Measurements from ENCODE around the gene ARAF. TPM values are rescaled to one million over a fixed set of nuclear protein-coding genes. Genes with fewer than 3 reads are reported as not detected.
A peak's percentile ranks its signal among the peaks of the same experiment; 100 is the strongest.

ARAF gene
- total RNA-seq, 1 donor from 2014 or later = 90.1 TPM

GRCh38 chrX:47561659-47562151 is 700 bp downstream of the ARAF start:
- peaks cover 32% of the 10 kb centered on the region for H3K36me3 ChIP-seq
- H3K4me1 ChIP-seq = peaks cover 15% of the 10 kb centered on the region
- peak overlapping the region; percentile 92 for H3K27ac ChIP-seq
- no peak for TF ChIP-seq CTCF (IDR thresholded peaks at IDR 0.05)
- peak overlapping the region; percentile 70 for H3K4me3 ChIP-seq
- DNase-seq = no peak
- H3K27me3 ChIP-seq (ENCODE audit: low read depth) = no peaks in the 10 kb centered on the region
- no peaks in the 10 kb centered on the region for H3K9me3 ChIP-seq
- ATAC-seq = no peak
- intact Hi-C loops (cut with DNase I) = no loop called here

- peaks cover 15% of the 10 kb centered on the region for H3K4me1 ChIP-seq
- intact Hi-C loops (cut with DNase I) = no loop called here
- H3K27me3 ChIP-seq (ENCODE audit: low read depth) = no peaks in the 10 kb centered on the region
- no peak for ATAC-seq
- DNase-seq = no peak
- peak; percentile 27 for TF ChIP-seq CTCF (IDR thresholded peaks at IDR 0.05)
- no peak overlapping the region for H3K4me3 ChIP-seq
- no peaks in the 10 kb centered on the region for H3K9me3 ChIP-seq
- no peak overlapping the region for H3K27ac ChIP-seq
- H3K36me3 ChIP-seq = peaks cover 42% of the 10 kb centered on the region
Measured at GRCh38 chrX:47562615-47563243, 1.7 kb downstream of the ARAF start.

- Histone ChIP-seq H3K27me3 (ENCODE audit: low read depth) (no peaks in the 10 kb centered on the region), H3K9me3 (no peaks in the 10 kb centered on the region), H3K4me3 (no peak overlapping the region), H3K27ac (no peak overlapping the region), H3K36me3 (peaks cover 54% of the 10 kb centered on the region), H3K4me1 (peaks cover 15% of the 10 kb centered on the region)
- intact Hi-C loops (cut with DNase I) = no loop called here
- ATAC-seq (no peak), DNase-seq (no peak)
- TF ChIP-seq CTCF (IDR thresholded peaks at IDR 0.05) = no peak
Measured at GRCh38 chrX:47563801-47564315, 2.9 kb downstream of the ARAF start.

GRCh38 chrX:47564438-47565085 is 3.6 kb downstream of the ARAF start:
- DNase-seq = no peak
- ATAC-seq = no peak
- Histone ChIP-seq H3K4me3 (no peak overlapping the region), H3K36me3 (peaks cover 61% of the 10 kb centered on the region), H3K4me1 (peaks cover 15% of the 10 kb centered on the region), H3K27ac (no peak overlapping the region), H3K27me3 (ENCODE audit: low read depth) (no peaks in the 10 kb centered on the region), H3K9me3 (no peaks in the 10 kb centered on the region)
- intact Hi-C loops (cut with DNase I) = no loop called here
- no peak for TF ChIP-seq CTCF (IDR thresholded peaks at IDR 0.05)

GRCh38 chrX:47566841-47567240 is 5.8 kb downstream of the ARAF start:
- Histone ChIP-seq H3K4me3 (no peak overlapping the region), H3K4me1 (peaks cover 14% of the 10 kb centered on the region), H3K27ac (no peak overlapping the region), H3K9me3 (no peaks in the 10 kb centered on the region), H3K27me3 (ENCODE audit: low read depth) (no peaks in the 10 kb centered on the region), H3K36me3 (peaks cover 79% of the 10 kb centered on the region)
- ATAC-seq (no peak), DNase-seq (no peak)
- intact Hi-C loops (cut with DNase I) = no loop called here
- no peak for TF ChIP-seq CTCF (IDR thresholded peaks at IDR 0.05)
